Thyroid gland (tissue), 4 donors: Measurements from ENCODE around the gene CTNNA2.

Experiments
- CTCF ChIP-seq, 6 experiments: fragments of 200-600 bp in 3 of 6; fragments of 450-650 bp in 3 of 6; sonication (generic) in 3 of 6; IDR thresholded peaks; one replicate each; pipeline ENCODE4 v1.5.1; 2016 to 2019; ENCODE audit warnings: antibody characterized with exemption in 6 of 6, mild to moderate bottlenecking in 2 of 6, inconsistent platforms in 1 of 6, moderate library complexity in 1 of 6
- POLR2A ChIP-seq, 2 donors: fragments of 450-650 bp; IDR thresholded peaks; one replicate each; pipeline ENCODE4 v1.6.1; 2017; ENCODE audit warnings: antibody characterized with exemption in 2 of 2, mild to moderate bottlenecking in 2 of 2, moderate library complexity in 1 of 2

- TF ChIP-seq CTCF (IDR thresholded peaks at IDR 0.05): no peak
- TF ChIP-seq POLR2A (IDR thresholded peaks at IDR 0.05): no peak
These were observed 276.3 kb downstream of the CTNNA2 start for GRCh38 chr2:79788952-79789651.
